Calu3 (cell line): ENCODE results near the gene NF1. TPM values are rescaled to one million over a fixed set of nuclear protein-coding genes. Genes with fewer than 3 reads are reported as not detected.

ENCODE experiments used
- BruUV-seq: library from RNA; stranded (reverse); fragments of 400-500 nt; replicated peaks from 2 replicates; lab custom pipeline; 2021; lab: Mats Ljungman, UMichigan
- CTCF ChIA-PET: fragments of 300-600 bp; sonication (Branson Sonifier 250); formaldehyde crosslinking; loops from one replicate; lab custom pipeline; 2022; ENCODE audit warnings: antibody characterized with exemption; lab: Charles Lee
- DNase-seq: peaks from one replicate; pipeline ENCODE4 v3.0.0; 2022
- H3K27ac Mint-ChIP-seq: one replicate; pipeline ENCODE4 v1.8.0; 2022; ENCODE audit warnings: mixed read lengths; ENCODE audit not compliant: unreplicated experiment
- H3K27me3 Mint-ChIP-seq: one replicate; pipeline ENCODE4 v1.8.0; 2022; ENCODE audit warnings: mixed read lengths; ENCODE audit not compliant: unreplicated experiment
- H3K36me3 Mint-ChIP-seq: one replicate; pipeline ENCODE4 v1.8.0; 2022; ENCODE audit warnings: mild to moderate bottlenecking, moderate library complexity, mixed read lengths; ENCODE audit not compliant: insufficient read depth, unreplicated experiment
- H3K4me1 Mint-ChIP-seq: one replicate; pipeline ENCODE4 v1.8.0; 2022; ENCODE audit warnings: mild to moderate bottlenecking, low read depth, mixed read lengths; ENCODE audit not compliant: unreplicated experiment
- H3K4me3 Mint-ChIP-seq: one replicate; pipeline ENCODE4 v1.8.0; 2022; ENCODE audit warnings: mild to moderate bottlenecking, low read depth, moderate library complexity, mixed read lengths; ENCODE audit not compliant: unreplicated experiment
- H3K9me3 Mint-ChIP-seq: one replicate; pipeline ENCODE4 v1.8.0; 2022; ENCODE audit warnings: low read depth, mixed read lengths; ENCODE audit not compliant: unreplicated experiment
- CTCF ChIP-seq: fragments of 200-600 bp; IDR thresholded peaks from one replicate; pipeline ENCODE4 v1.8.0; 2022; ENCODE audit warnings: antibody characterized with exemption; ENCODE audit not compliant: unreplicated experiment
- intact Hi-C: fragments of 100-400 bp; cut with micrococcal nuclease; formaldehyde crosslinking; loops from one replicate; pipeline ENCODE4 v1.10.0; 2022; ENCODE audit not compliant: unreplicated experiment
- total RNA-seq: library from RNA; stranded (reverse); gene quantifications from 2 replicates; pipeline ENCODE4 v1.2.3, GENCODE V29; 2022

Gene NF1
- total RNA-seq, 1 experiment from 2014 or later, result 64.7 TPM

DNA sequence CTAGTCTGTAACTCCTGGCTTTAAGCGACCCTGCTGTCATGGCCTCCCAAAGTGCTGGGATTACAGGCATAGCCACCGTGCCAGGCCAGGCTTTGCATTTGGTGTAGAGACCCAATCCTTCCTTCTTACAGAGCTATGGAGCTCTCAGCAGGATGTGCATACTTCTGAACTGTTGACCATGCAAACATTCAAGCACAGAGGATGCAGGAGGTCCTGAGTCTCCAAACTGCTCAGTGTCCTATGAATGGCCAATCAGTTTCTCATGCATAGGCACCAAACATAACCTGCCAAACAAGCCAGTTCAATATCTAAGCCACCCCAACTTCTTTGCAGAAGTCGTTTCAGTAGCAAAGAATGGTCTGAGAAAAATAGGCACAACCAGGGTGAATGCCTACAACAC lies 40.0 kb upstream of the NF1 start:
- intact Hi-C loops, result no loop called here
- Mint-ChIP-seq H3K27ac (no peak overlapping the region), H3K27me3 (no peaks in the 10 kb centered on the region), H3K4me1 (peaks cover 16% of the 10 kb centered on the region), H3K9me3 (no peaks in the 10 kb centered on the region), H3K36me3 (no peaks in the 10 kb centered on the region), H3K4me3 (no peak overlapping the region)
- no peak for DNase-seq
- CTCF ChIA-PET, result interaction anchor here (0.6 kb wide), 1 partner anchor 496 kb away, joined by 4 read pairs; no protein-coding TSS in a partner anchor
- TF ChIP-seq CTCF, result no peak
- no TSS peak for BruUV-seq

DNA sequence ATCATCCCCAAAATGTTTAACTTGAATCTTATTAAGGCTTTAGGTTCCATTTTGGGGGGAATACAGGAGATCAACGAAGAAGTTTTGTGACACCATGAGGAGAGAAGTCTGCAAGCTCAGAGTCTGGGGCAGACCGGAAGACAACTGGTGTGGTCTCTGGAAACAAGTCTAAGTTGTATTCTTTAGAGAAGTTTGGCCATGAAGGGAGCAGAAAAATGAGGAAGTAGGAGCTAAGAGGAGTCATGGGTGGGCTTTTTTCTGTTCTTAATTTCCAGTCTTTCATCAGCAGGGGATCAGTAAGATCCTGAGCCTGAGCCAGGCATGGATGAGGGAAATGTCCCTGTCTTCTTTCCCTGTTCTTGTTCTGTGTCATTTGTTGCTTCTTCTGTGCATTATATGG lies 35.8 kb upstream of the NF1 start:
- no peak overlapping the region for H3K4me3 Mint-ChIP-seq
- CTCF ChIA-PET, result interaction anchor here (0.6 kb wide), 1 partner anchor 51 kb away, joined by 3 read pairs; no protein-coding TSS in a partner anchor
- no peak overlapping the region for H3K27ac Mint-ChIP-seq
- BruUV-seq, result no TSS peak
- H3K27me3 Mint-ChIP-seq, result no peaks in the 10 kb centered on the region
- no peak for DNase-seq
- H3K4me1 Mint-ChIP-seq, result no peaks in the 10 kb centered on the region
- no peak for TF ChIP-seq CTCF
- H3K9me3 Mint-ChIP-seq, result no peaks in the 10 kb centered on the region
- H3K36me3 Mint-ChIP-seq, result no peaks in the 10 kb centered on the region
- intact Hi-C loops, result no loop called here

GRCh38 chr17:31060791-31061550 lies 33.8 kb upstream of the NF1 start:
- DNase-seq, result no peak
- intact Hi-C loops, result no loop called here
- Mint-ChIP-seq H3K4me1 (no peaks in the 10 kb centered on the region), H3K36me3 (no peaks in the 10 kb centered on the region), H3K9me3 (no peaks in the 10 kb centered on the region), H3K27me3 (no peaks in the 10 kb centered on the region), H3K27ac (no peak overlapping the region), H3K4me3 (no peak overlapping the region)
- CTCF ChIA-PET, result interaction anchor here (0.5 to 1.0 kb wide), 2 partner anchors 34 to 749 kb away, joined by 3 to 4 read pairs; no protein-coding TSS in a partner anchor
- TF ChIP-seq CTCF, result no peak
- BruUV-seq, result no TSS peak

- CTCF ChIA-PET, result interaction anchor here (1.0 kb wide), 1 partner anchor 33 kb away, joined by 4 read pairs; no protein-coding TSS in a partner anchor
- Mint-ChIP-seq H3K27ac (no peak overlapping the region), H3K9me3 (no peaks in the 10 kb centered on the region), H3K36me3 (no peaks in the 10 kb centered on the region), H3K4me1 (no peaks in the 10 kb centered on the region), H3K27me3 (no peaks in the 10 kb centered on the region), H3K4me3 (no peak overlapping the region)
- no peak for DNase-seq
- BruUV-seq, result no TSS peak
- intact Hi-C loops, result no loop called here
- TF ChIP-seq CTCF, result no peak
These were observed 33.1 kb upstream of the NF1 start for GRCh38 chr17:31061678-31062077.
